Measurements from ENCODE around the gene EIF3A. TPM values are rescaled to one million over a fixed set of nuclear protein-coding genes. Genes with fewer than 3 reads are reported as not detected.

EIF3A gene
- total RNA-seq, 2 experiments from 2014 or later = 132 to 150 TPM

DNA sequence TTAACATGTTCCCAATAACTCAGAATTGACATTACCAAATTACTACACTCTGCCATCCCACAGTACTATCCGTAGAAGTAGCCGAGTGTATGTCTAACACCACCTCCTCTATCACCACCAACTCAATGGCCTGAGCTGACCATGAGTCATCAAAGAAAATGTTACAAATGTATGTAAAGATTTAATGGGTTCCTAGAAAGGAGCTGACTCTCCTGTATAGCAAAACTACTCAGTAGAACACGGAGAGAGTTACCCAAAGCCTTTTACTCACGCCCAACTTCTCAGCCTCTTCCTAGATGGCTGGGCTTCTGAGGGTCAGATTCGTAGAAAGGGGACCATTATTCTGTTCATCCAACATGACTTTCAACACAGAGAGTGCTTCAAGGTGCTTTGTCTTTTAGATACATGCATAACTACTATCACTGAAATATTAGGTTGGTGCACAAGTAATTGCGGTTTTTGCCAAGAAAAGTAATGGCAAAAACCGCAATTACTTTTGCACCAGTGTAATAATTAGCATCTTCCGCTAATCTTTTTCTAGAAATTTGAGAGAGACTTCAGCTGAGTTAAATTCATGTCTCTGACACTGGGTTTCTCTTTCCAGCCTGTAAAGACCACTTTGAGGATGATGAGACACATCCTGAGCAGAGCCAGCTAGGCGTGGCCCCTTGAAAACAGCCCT lies 75.1 kb downstream of the EIF3A start:
- ChIA-PET CTCF (interaction anchor here (0.7 kb wide), 1 partner anchor 1215 kb away, joined by 3 read pairs; no protein-coding TSS in a partner anchor), POLR2A (interaction anchor here (0.6 kb wide), 1 partner anchor 462 kb away, joined by 3 read pairs; no protein-coding TSS in a partner anchor)
- no peak for ATAC-seq
- H3K36me3 Mint-ChIP-seq (ENCODE audit: low read depth) = no peaks in the 10 kb centered on the region
- peaks cover 8% of the 10 kb centered on the region for H3K27me3 Mint-ChIP-seq
- H3K9me3 Mint-ChIP-seq (ENCODE audit: low read depth) = no peaks in the 10 kb centered on the region
- no peak overlapping the region for H3K27ac Mint-ChIP-seq
- DNase-seq = no peak
- H3K4me3 Mint-ChIP-seq = no peak overlapping the region
- intact Hi-C loops (cut with DNase I, micrococcal nuclease) = no loop called here
- no peaks in the 10 kb centered on the region for H3K4me1 Mint-ChIP-seq

DNA sequence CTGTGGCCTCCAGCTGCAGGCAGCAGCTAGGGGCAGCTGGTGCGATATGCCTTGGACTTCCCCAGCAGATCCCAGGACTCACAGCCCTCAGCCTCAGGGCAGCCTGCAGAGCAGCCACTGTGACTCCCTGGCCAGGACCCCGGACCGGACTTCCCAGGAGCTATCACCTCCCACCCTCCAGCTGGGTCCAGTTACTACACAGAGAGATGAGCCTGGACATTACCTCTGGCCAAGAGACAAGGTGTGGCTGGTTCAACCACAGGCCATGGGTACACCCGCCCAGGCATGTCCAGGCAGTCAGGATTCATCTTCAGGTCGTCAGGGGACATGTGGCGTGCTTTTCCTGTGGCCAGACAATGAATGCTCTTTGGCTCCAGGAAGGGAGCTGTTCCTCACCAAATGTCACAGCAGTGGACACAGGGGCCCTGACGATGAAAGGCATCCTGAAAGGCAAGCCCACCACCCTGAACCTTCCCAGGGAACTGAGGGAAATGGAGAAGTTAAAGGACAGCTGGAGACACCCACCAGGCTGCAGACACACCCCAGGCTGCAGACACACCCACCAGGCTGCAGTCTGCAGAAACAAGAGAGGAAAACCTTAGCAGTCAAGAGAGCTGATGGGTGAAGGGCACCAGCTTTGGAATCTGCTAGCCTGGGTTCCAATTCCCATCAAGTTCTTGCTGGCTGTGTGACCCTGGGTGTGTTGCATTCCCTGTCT lies 76.9 kb downstream of the EIF3A start:
- H3K9me3 Mint-ChIP-seq (ENCODE audit: low read depth) = no peaks in the 10 kb centered on the region
- peaks cover 8% of the 10 kb centered on the region for H3K27me3 Mint-ChIP-seq
- H3K36me3 Mint-ChIP-seq (ENCODE audit: low read depth) = no peaks in the 10 kb centered on the region
- H3K4me1 Mint-ChIP-seq = no peaks in the 10 kb centered on the region
- ChIA-PET CTCF (no interaction called here), POLR2A (interaction anchor here (0.5 kb wide), 1 partner anchor 201 kb away, joined by 3 read pairs; no protein-coding TSS in a partner anchor)
- intact Hi-C loops (cut with DNase I, micrococcal nuclease) = no loop called here
- ATAC-seq (no peak), DNase-seq (no peak)
- no peak overlapping the region for H3K4me3 Mint-ChIP-seq
- no peak overlapping the region for H3K27ac Mint-ChIP-seq

GRCh38 chr10:119001717-119002500 lies 78.7 kb downstream of the EIF3A start:
- intact Hi-C loops (cut with DNase I, micrococcal nuclease) = no loop called here
- peaks cover 6% of the 10 kb centered on the region for H3K27me3 Mint-ChIP-seq
- CTCF ChIA-PET = interaction anchor here (1.0 kb wide), 1 partner anchor 10 kb away, joined by 3 read pairs; no protein-coding TSS in a partner anchor
- no peak overlapping the region for H3K27ac Mint-ChIP-seq
- DNase-seq = no peak
- no peak for ATAC-seq
- H3K36me3 Mint-ChIP-seq (ENCODE audit: low read depth) = no peaks in the 10 kb centered on the region
- H3K9me3 Mint-ChIP-seq (ENCODE audit: low read depth) = no peaks in the 10 kb centered on the region
- H3K4me3 Mint-ChIP-seq = no peak overlapping the region
- H3K4me1 Mint-ChIP-seq = no peaks in the 10 kb centered on the region
- POLR2A ChIA-PET = no interaction called here

DNA sequence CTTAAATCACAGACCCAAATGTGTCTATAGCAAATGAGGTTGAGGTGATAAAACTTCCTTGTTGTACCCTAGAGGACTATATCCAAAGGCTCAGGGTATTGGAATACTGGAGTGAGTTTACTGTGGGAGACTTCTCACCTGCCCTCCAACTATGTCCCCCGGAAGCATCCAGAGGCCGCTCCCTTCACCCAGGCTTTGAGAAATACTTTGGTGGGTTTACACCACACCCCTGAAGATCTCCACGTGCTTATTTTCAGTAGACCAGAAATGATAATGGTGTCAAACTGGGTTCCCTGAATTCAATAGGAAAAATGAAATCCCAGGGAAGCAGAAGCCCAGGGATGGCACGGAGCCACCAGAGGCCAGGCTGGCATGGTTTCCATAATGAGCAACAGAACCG lies 82.4 kb downstream of the EIF3A start:
- H3K27me3 Mint-ChIP-seq = peaks cover 6% of the 10 kb centered on the region
- no peak overlapping the region for H3K4me3 Mint-ChIP-seq
- H3K36me3 Mint-ChIP-seq (ENCODE audit: low read depth) = no peaks in the 10 kb centered on the region
- intact Hi-C loops (cut with DNase I, micrococcal nuclease) = loop anchor here in 1 of 2 experiments (10.0 kb wide), 1 partner anchor 337 kb away; no protein-coding TSS in a partner anchor
- no peaks in the 10 kb centered on the region for H3K4me1 Mint-ChIP-seq
- DNase-seq (no peak), ATAC-seq (no peak)
- ChIA-PET POLR2A (no interaction called here), CTCF (no interaction called here)
- H3K9me3 Mint-ChIP-seq (ENCODE audit: low read depth) = no peaks in the 10 kb centered on the region
- no peak overlapping the region for H3K27ac Mint-ChIP-seq

DNA sequence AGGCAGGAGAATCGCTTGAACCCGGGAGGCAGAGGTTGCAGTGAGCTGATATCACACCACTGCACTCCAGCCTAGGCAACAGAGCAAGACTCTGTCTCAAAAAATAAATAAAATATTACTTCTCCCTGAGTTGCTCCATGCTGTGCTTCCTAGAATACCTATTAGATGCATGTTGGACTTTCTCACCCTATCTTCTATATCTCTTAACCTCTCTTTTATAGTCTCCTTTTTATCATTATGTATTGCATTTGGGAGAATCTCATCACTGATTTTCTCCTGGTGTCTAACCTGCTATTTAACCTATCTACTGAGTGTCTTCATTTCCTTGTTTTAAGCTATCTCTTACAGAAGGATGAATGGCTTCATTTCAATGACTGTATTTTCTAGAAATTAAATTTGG lies 83.2 kb downstream of the EIF3A start:
- DNase-seq (no peak), ATAC-seq (no peak)
- ChIA-PET POLR2A (no interaction called here), CTCF (interaction anchor here (0.7 kb wide), 1 partner anchor 235 kb away, joined by 4 read pairs; no protein-coding TSS in a partner anchor)
- H3K27me3 Mint-ChIP-seq = peaks cover 6% of the 10 kb centered on the region
- intact Hi-C loops (cut with DNase I, micrococcal nuclease) = loop anchor here in 1 of 2 experiments (10.0 kb wide), 1 partner anchor 337 kb away; no protein-coding TSS in a partner anchor
- H3K36me3 Mint-ChIP-seq (ENCODE audit: low read depth) = no peaks in the 10 kb centered on the region
- no peak overlapping the region for H3K4me3 Mint-ChIP-seq
- H3K9me3 Mint-ChIP-seq (ENCODE audit: low read depth) = no peaks in the 10 kb centered on the region
- H3K27ac Mint-ChIP-seq = no peak overlapping the region
- no peaks in the 10 kb centered on the region for H3K4me1 Mint-ChIP-seq

GRCh38 chr10:118995739-118996138 lies 84.9 kb downstream of the EIF3A start:
- POLR2A ChIA-PET = no interaction called here
- CTCF ChIA-PET = interaction anchor here (1.0 kb wide), 1 partner anchor 19 kb away, joined by 3 read pairs; no protein-coding TSS in a partner anchor
- Mint-ChIP-seq H3K27me3 (peaks cover 5% of the 10 kb centered on the region), H3K4me3 (no peak overlapping the region), H3K27ac (no peak overlapping the region), H3K9me3 (ENCODE audit: low read depth) (no peaks in the 10 kb centered on the region), H3K4me1 (no peaks in the 10 kb centered on the region), H3K36me3 (ENCODE audit: low read depth) (no peaks in the 10 kb centered on the region)
- ATAC-seq (no peak), DNase-seq (no peak)
- intact Hi-C loops (cut with DNase I, micrococcal nuclease) = loop anchor here in 1 of 2 experiments (10.0 kb wide), 1 partner anchor 339 kb away; no protein-coding TSS in a partner anchor

- H3K36me3 Mint-ChIP-seq (ENCODE audit: low read depth) = no peaks in the 10 kb centered on the region
- intact Hi-C loops (cut with DNase I, micrococcal nuclease) = loop anchor here in 1 of 2 experiments (10.0 kb wide), 1 partner anchor 340 kb away; no protein-coding TSS in a partner anchor
- DNase-seq = no peak
- peaks cover 8% of the 10 kb centered on the region for H3K27me3 Mint-ChIP-seq
- POLR2A ChIA-PET = no interaction called here
- H3K4me3 Mint-ChIP-seq = no peak overlapping the region
- H3K4me1 Mint-ChIP-seq = no peaks in the 10 kb centered on the region
- CTCF ChIA-PET = interaction anchor here (0.6 kb wide), 1 partner anchor 40 kb away, joined by 4 read pairs; no protein-coding TSS in a partner anchor
- no peak overlapping the region for H3K27ac Mint-ChIP-seq
- H3K9me3 Mint-ChIP-seq (ENCODE audit: low read depth) = no peaks in the 10 kb centered on the region
- no peak for ATAC-seq
Observed at GRCh38 chr10:118994321-118994720, 86.3 kb downstream of the EIF3A start.

GRCh38 chr10:118993214-118993613 lies 87.4 kb downstream of the EIF3A start:
- Mint-ChIP-seq H3K4me1 (no peaks in the 10 kb centered on the region), H3K4me3 (no peak overlapping the region), H3K27ac (no peak overlapping the region), H3K27me3 (peaks cover 6% of the 10 kb centered on the region), H3K36me3 (ENCODE audit: low read depth) (no peaks in the 10 kb centered on the region), H3K9me3 (ENCODE audit: low read depth) (no peaks in the 10 kb centered on the region)
- intact Hi-C loops (cut with DNase I, micrococcal nuclease) = loop anchor here in 1 of 2 experiments (10.0 kb wide), 1 partner anchor 342 kb away; no protein-coding TSS in a partner anchor
- DNase-seq (no peak), ATAC-seq (no peak)
- ChIA-PET POLR2A (no interaction called here), CTCF (no interaction called here)

GRCh38 chr10:118992496-118992895 lies 88.1 kb downstream of the EIF3A start:
- DNase-seq = no peak
- Mint-ChIP-seq H3K36me3 (ENCODE audit: low read depth) (no peaks in the 10 kb centered on the region), H3K4me3 (no peak overlapping the region), H3K9me3 (ENCODE audit: low read depth) (no peaks in the 10 kb centered on the region), H3K27ac (no peak overlapping the region), H3K4me1 (peaks cover 1% of the 10 kb centered on the region), H3K27me3 (peaks cover 6% of the 10 kb centered on the region)
- no peak for ATAC-seq
- ChIA-PET POLR2A (no interaction called here), CTCF (no interaction called here)
- intact Hi-C loops (cut with DNase I, micrococcal nuclease) = loop anchor here in 1 of 2 experiments (10.0 kb wide), 1 partner anchor 342 kb away; no protein-coding TSS in a partner anchor

DNA sequence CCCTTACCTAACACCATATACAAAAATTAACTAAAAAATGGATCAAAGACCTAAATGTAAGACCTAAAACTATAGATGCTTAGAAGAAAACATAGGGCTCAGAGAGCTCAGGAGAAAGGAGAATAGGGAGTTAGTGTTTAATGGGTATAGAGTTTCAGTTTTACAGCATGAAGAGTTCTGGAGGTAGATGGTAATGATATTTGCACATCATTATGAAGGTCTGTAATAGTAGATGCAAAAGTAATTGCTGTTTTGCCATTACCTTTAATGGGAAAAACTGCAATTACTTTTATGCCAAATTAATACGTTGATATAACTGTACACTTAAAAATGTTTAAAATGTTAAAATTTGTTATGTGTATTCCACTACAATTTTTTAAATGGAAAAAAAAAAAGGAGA lies 90.3 kb downstream of the EIF3A start:
- H3K9me3 Mint-ChIP-seq (ENCODE audit: low read depth) = peaks cover 4% of the 10 kb centered on the region
- peaks cover 6% of the 10 kb centered on the region for H3K27me3 Mint-ChIP-seq
- H3K4me3 Mint-ChIP-seq = no peak overlapping the region
- H3K4me1 Mint-ChIP-seq = peaks cover 9% of the 10 kb centered on the region
- H3K36me3 Mint-ChIP-seq (ENCODE audit: low read depth) = peaks cover 3% of the 10 kb centered on the region
- no peak for DNase-seq
- intact Hi-C loops (cut with DNase I, micrococcal nuclease) = loop anchor here in 1 of 2 experiments (10.0 kb wide), 1 partner anchor 344 kb away; no protein-coding TSS in a partner anchor
- CTCF ChIA-PET = no interaction called here
- POLR2A ChIA-PET = no interaction called here
- no peak overlapping the region for H3K27ac Mint-ChIP-seq
- no peak for ATAC-seq
